ENCODE data around the gene PRDM16. TPM values are rescaled to one million over a fixed set of nuclear protein-coding genes. Genes with fewer than 3 reads are reported as not detected.

The PRDM16 gene
- total and polyA plus RNA-seq, 2 of the 8 experiments (the other 6 are each of a cell fraction or from before 2014, with no cell fraction given), result 0.39 to 0.43 TPM

- ChIA-PET POLR2A (ENCODE audit: partially characterized antibody) (no interaction called here), CTCF (ENCODE audit: partially characterized antibody) (interaction anchor here (1.5 kb wide), 1 partner anchor 169 kb away, joined by 3 read pairs; no protein-coding TSS in a partner anchor)
- Histone ChIP-seq H2BK20ac (ENCODE audit: low read length) (no peak overlapping the region), H2BK12ac (ENCODE audit: low read depth, low read length) (peak overlapping the region; percentile 53; the same call in 1 of the 2 replicates), H3K4me1 (replicated peaks in 1 of 4; ENCODE audit: control insufficient read depth in 3 of 4, insufficient read depth in 4 of 4, low read length in 3 of 4) (no peaks in the 10 kb centered on the region), H3K14ac (ENCODE audit: insufficient read length) (no peak overlapping the region), H2BK5ac (ENCODE audit: low read depth, low read length) (peak overlapping the region; percentile 55; the same call in 1 of the 2 replicates), H3K36me3 (ENCODE audit: control insufficient read depth in 2 of 4, insufficient read depth in 4 of 4, low read length in 3 of 4) (no peaks in the 10 kb centered on the region), H2BK15ac (ENCODE audit: low read length) (peak overlapping the region; percentile 61; the same call in 1 of the 2 replicates), H3K9ac (replicated peaks in 1 of 4; ENCODE audit: extremely low read depth in 1 of 4, low read depth in 3 of 4, low read length in 3 of 4) (no peak overlapping the region), H3K9me3 (ENCODE audit: insufficient read depth in 2 of 2, low read depth in 1 of 2, low read length in 1 of 2) (peaks cover 0 to 2% of the 10 kb centered on the region in 2 experiments; a peak in 2 of 4 replicates), H3K23ac (ENCODE audit: insufficient read length) (no peak overlapping the region), H2AK5ac (ENCODE audit: low read depth, low read length) (no peak overlapping the region), H3K4ac (replicated peaks; ENCODE audit: insufficient read length, low read depth, low read length) (no peak overlapping the region), H4K8ac (ENCODE audit: extremely low read depth, insufficient read depth, low read length) (peak overlapping the region; percentile 57; the same call in 1 of the 2 replicates), H3K56ac (replicated peaks; ENCODE audit: insufficient read length, low read depth, low read length) (peak overlapping the region; percentile 46), H3K27ac (ENCODE audit: low read depth, low read length) (no peak overlapping the region), H2BK120ac (replicated peaks; ENCODE audit: low read depth, low read length) (no peak overlapping the region), H4K5ac (ENCODE audit: insufficient read length, low read depth, low read length) (no peak overlapping the region), H3K4me2 (ENCODE audit: insufficient read depth in 1 of 2, low read depth in 2 of 2, low read length in 2 of 2) (no peak overlapping the region), H3K4me3 (ENCODE audit: extremely low read depth in 1 of 4, insufficient read depth in 2 of 4, low read depth in 3 of 4, low read length in 4 of 4) (no peak overlapping the region), H2AFZ (ENCODE audit: low read length) (no peak overlapping the region), H4K91ac (replicated peaks; ENCODE audit: insufficient read length, low read length) (no peak overlapping the region), H4K20me1 (replicated peaks in 1 of 2; ENCODE audit: control insufficient read depth in 1 of 2, insufficient read depth in 2 of 2, low read length in 2 of 2) (peaks cover 0 to 6% of the 10 kb centered on the region in 2 experiments), H3K27me3 (replicated peaks in 1 of 4; ENCODE audit: control insufficient read depth in 3 of 4, extremely low read depth in 1 of 4, insufficient read depth in 3 of 4, low read length in 3 of 4) (no peaks in the 10 kb centered on the region), H3K79me1 (ENCODE audit: low read depth, low read length) (peaks cover 4% of the 10 kb centered on the region), H3K18ac (ENCODE audit: extremely low read depth, low read length) (no peak overlapping the region; the same call in 1 of the 2 replicates), H3K79me2 (ENCODE audit: control insufficient read depth in 1 of 2, insufficient read depth in 2 of 2, low read length in 2 of 2) (no peaks in the 10 kb centered on the region), H3K23me2 (ENCODE audit: low read depth, low read length) (no peaks in the 10 kb centered on the region)
- no peak for DNase-seq (ENCODE audit: low read depth in 1 of 2, low spot score in 2 of 2)
- WGBS, 2 experiments (ENCODE audit: extremely low coverage in 1 of 2, insufficient coverage in 1 of 2, insufficient read length in 1 of 2, insufficient replicate concordance in 2 of 2, low coverage in 1 of 2, low lambda C conversion rate in 2 of 2, missing lambda C conversion rate in 1 of 2), result 90% methylated on average over 39 of the region's 49 CpGs; no CpG with 5 or more reads in 1 of the 2 experiments
- FAIRE-seq, result no peak
- TF ChIP-seq SRF (IDR thresholded peaks at IDR 0.05; ENCODE audit: low read depth, low read length) (no peak), KDM4A (IDR thresholded peaks at IDR 0.05; ENCODE audit: low read depth, low read length, severe bottlenecking) (no peak), ZNF274 (IDR thresholded peaks at IDR 0.05; ENCODE audit: borderline replicate concordance, extremely low read depth, low read length) (no peak), GTF2F1 (IDR thresholded peaks at IDR 0.05; ENCODE audit: borderline replicate concordance, low read depth, low read length) (no peak), SIX5 (IDR thresholded peaks at IDR 0.05; ENCODE audit: low read depth, low read length) (no peak), RAD21 (IDR thresholded peaks at IDR 0.05 in 1 of 2, conservative IDR thresholded peaks at IDR 0.05 in 1 of 2; ENCODE audit: low read depth in 2 of 2, low read length in 2 of 2) (no peak), GABPA (IDR thresholded peaks at IDR 0.05; ENCODE audit: borderline replicate concordance, insufficient read depth, low read length) (no peak), RNF2 (IDR thresholded peaks at IDR 0.05; ENCODE audit: borderline replicate concordance, low read depth, low read length, missing control alignments, poor library complexity, severe bottlenecking) (no peak), YY1 (IDR thresholded peaks at IDR 0.05; ENCODE audit: low read depth, low read length) (no peak)
These were observed 45.2 kb downstream of the PRDM16 start for GRCh38 chr1:3114131-3114744.

Data from H1 (cell line).